T-helper 2 cell (primary cell): ENCODE measurements around the gene ASCC2.
"Not testable (repeated sequence)": the region's sequence is repeated elsewhere in the genome, so short reads cannot be mapped to it uniquely, and the experiment has no call there.

Source experiments
- DNase-seq, 5 experiments: peaks; one replicate each; pipeline versions ENCODE4 v3.0.0 to v3.0.0-alpha.2; 2012 to 2022
- total RNA-seq, 2 donors: gene quantifications; one replicate each; lab custom pipeline; 2026; lab: John Stamatoyannopoulos, UW

Gene ASCC2
- 48.9 to 56.4 reads per million in 2 donors for total RNA-seq

- peak; percentile 97 to 99 (median 98) for DNase-seq
These were observed at the start of gene ASCC2 for GRCh38 chr22:29837741-29838598. Gene ASCC2 (minus strand): TSS chr22:29838274. CDS start chr22:29832325, 5,949 bp downstream.

- DNase-seq, result no peak
These were observed 49.3 kb upstream of the ASCC2 start for GRCh38 chr22:29887358-29887757.

GRCh38 chr22:29886596-29886995 is 48.5 kb upstream of the ASCC2 start:
- no peak for DNase-seq

GRCh38 chr22:29885610-29886009 is 47.5 kb upstream of the ASCC2 start:
- DNase-seq, result no peak

- peak in 1 of 5 experiments; percentile 24 for DNase-seq
These were observed 45.7 kb upstream of the ASCC2 start for GRCh38 chr22:29883775-29884097.

- peak; percentile 83 to 94 (median 87) for DNase-seq
These were observed 45.1 kb upstream of the ASCC2 start, which contains the start of gene MTMR3 for GRCh38 chr22:29883045-29883774. Gene MTMR3 (plus strand): TSS chr22:29883174. CDS start chr22:29971060, 87,886 bp downstream.

GRCh38 chr22:29882716-29883044 is 44.6 kb upstream of the ASCC2 start:
- DNase-seq, result no peak

GRCh38 chr22:29879753-29880152 is 41.7 kb upstream of the ASCC2 start:
- DNase-seq, result peak in 1 of 5 experiments; percentile 15

- DNase-seq, result no peak
These were observed 39.5 kb upstream of the ASCC2 start for GRCh38 chr22:29877620-29878019.

- DNase-seq, result no peak
These were observed 35.9 kb upstream of the ASCC2 start for GRCh38 chr22:29873943-29874342.

- no peak for DNase-seq
These were observed 34.9 kb upstream of the ASCC2 start for GRCh38 chr22:29872989-29873388.

GRCh38 chr22:29872144-29872893 is 34.2 kb upstream of the ASCC2 start:
- DNase-seq, result no peak

GRCh38 chr22:29871684-29872083 is 33.6 kb upstream of the ASCC2 start:
- no peak for DNase-seq

- DNase-seq, result peak in 1 of 5 experiments; percentile 65
These were observed 32.5 kb upstream of the ASCC2 start for GRCh38 chr22:29870574-29870973.

- DNase-seq, result no peak
These were observed 29.8 kb upstream of the ASCC2 start for GRCh38 chr22:29867851-29868250.

GRCh38 chr22:29867260-29867659 is 29.2 kb upstream of the ASCC2 start:
- DNase-seq, result no peak

GRCh38 chr22:29865572-29865971 is 27.5 kb upstream of the ASCC2 start:
- not testable (repeated sequence) for DNase-seq

GRCh38 chr22:29861672-29862297 is 23.7 kb upstream of the ASCC2 start:
- no peak for DNase-seq

GRCh38 chr22:29860006-29860766 is 22.1 kb upstream of the ASCC2 start:
- no peak for DNase-seq

GRCh38 chr22:29859030-29859429 is 21.0 kb upstream of the ASCC2 start:
- DNase-seq, result not testable (repeated sequence)

GRCh38 chr22:29856496-29856895 is 18.4 kb upstream of the ASCC2 start:
- no peak for DNase-seq
